ENCODE data around the gene MYH14. TPM values are rescaled to one million over a fixed set of nuclear protein-coding genes. Genes with fewer than 3 reads are reported as not detected.

Gene MYH14
- total and polyA plus RNA-seq, 2 of the 8 experiments (the other 6 are each of a cell fraction or from before 2014, with no cell fraction given), result 17.3 to 28.6 TPM

- TF ChIP-seq, protein P1, sequence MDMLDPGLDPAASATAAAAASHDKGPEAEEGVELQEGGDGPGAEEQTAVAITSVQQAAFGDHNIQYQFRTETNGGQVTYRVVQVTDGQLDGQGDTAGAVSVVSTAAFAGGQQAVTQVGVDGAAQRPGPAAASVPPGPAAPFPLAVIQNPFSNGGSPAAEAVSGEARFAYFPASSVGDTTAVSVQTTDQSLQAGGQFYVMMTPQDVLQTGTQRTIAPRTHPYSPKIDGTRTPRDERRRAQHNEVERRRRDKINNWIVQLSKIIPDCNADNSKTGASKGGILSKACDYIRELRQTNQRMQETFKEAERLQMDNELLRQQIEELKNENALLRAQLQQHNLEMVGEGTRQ (IDR thresholded peaks at IDR 0.05; ENCODE audit: low read length), result no peak
- TF ChIP-seq TAF7 (optimal IDR thresholded peaks at IDR 0.05; ENCODE audit: borderline replicate concordance, low read depth, low read length), result no peak
Measured at GRCh38 chr19:50178859-50179537, 24.4 kb upstream of the MYH14 start (continued).
